NCI-H524 treated with DMSO at 0.1 percent for 48 hours (cell line): ENCODE results near the gene ADRA2C.

ENCODE experiments used
- DNase-seq: peaks from one replicate; lab custom pipeline; 2025; lab: John Stamatoyannopoulos, UW

ADRA2C gene

GRCh38 chr4:3766036-3766784 lies at the start of gene ADRA2C:
Gene ADRA2C (plus strand): TSS chr4:3766385. CDS start chr4:3766607, 222 bp downstream.
- no peak for DNase-seq

DNA sequence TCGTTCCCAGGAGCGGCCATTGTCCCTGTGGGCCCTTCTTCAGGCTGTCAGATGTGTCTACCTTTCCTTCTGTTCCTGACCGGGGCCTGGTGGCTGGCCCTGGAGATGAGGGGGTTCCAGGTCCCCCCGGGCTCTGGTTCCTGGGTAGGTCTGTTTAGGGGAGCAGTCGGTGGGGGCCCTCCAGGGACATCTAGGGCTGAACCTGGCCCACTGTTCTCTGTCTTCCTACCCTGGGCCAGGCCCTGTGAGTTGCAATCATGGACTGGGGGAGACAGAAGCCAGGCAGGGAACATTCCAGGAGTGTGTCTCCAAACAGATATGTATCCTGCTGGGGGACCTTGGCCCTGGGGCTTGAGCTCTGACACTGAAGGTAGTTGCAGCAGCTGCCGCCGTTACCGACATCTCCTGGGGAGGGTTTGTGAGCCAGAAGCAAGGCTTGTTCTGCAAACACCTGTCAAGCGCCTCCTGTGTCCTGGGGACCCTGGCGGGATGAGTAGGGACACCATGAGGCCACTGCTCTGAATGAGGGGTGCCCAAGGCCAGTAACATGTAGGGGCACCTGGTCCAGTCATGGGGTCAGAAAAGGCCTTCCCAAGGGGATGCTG lies 49.5 kb upstream of the ADRA2C start:
- no peak for DNase-seq

- no peak for DNase-seq
Measured at GRCh38 chr4:3717241-3717640, 48.9 kb upstream of the ADRA2C start.

GRCh38 chr4:3718462-3718861 lies 47.7 kb upstream of the ADRA2C start:
- no peak for DNase-seq

- DNase-seq: no peak
Measured at GRCh38 chr4:3719191-3719590, 47.0 kb upstream of the ADRA2C start.

- DNase-seq: no peak
Measured at GRCh38 chr4:3719836-3720235, 46.3 kb upstream of the ADRA2C start.

DNA sequence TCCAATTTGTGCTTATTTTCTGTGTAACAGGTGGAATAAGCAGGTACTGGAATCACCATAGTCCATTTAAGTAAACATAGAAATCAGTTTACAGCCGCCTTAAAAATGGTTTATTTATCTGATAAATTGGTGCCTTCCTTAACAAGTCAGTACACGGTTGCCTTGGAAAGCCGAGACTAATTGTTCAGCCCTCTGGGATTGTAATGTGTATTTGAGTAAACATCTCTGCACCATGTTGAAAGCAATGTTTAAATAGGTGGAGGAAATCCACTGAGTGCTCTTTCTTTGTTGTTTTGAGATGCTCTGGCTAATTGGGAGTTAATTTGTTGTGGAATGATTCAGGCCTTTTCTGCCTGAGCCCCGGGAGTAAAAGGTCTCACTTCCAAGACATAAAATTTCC lies 45.7 kb upstream of the ADRA2C start:
- no peak for DNase-seq

GRCh38 chr4:3721186-3721585 lies 45.0 kb upstream of the ADRA2C start:
- no peak for DNase-seq

GRCh38 chr4:3721627-3722026 lies 44.6 kb upstream of the ADRA2C start:
- no peak for DNase-seq

DNA sequence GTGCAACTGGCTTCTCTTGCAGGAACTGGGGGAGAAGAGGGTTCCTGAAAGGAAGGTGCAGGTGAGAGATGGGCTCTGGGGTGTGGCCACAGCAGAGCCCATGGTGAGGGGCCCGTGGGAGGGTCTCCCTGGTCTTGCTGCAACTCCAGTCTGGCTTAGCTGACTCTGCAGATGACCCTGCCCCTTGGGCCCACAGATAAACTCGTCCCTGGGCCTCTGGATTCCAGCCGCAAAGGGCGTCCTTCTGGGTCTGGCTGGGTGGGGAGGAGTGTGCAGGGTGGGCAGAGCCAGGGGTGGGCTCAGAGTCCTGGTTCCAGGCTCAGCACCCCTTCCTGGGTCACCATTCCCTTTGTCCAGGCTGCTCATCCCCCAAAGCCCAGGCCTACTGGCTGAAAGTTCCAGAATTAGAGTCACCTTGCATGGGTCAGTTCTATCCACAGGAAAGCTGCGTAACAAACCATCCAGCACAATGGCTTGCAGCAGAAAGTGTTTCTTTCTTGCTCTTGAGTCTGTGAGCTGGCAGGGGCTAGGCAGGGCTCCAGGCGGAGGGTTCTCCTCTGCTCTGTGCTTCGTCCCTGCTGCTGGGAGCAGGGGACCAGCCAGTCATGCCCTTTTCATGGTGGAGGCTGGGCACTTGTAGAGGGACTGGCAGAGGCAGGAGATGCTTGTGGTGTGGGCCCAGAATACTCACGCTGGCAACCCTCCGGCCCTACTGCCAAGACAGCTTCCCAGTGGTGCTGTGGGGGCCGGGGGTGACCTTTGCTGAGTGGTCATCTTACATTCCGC lies 43.5 kb upstream of the ADRA2C start:
- no peak for DNase-seq

DNA sequence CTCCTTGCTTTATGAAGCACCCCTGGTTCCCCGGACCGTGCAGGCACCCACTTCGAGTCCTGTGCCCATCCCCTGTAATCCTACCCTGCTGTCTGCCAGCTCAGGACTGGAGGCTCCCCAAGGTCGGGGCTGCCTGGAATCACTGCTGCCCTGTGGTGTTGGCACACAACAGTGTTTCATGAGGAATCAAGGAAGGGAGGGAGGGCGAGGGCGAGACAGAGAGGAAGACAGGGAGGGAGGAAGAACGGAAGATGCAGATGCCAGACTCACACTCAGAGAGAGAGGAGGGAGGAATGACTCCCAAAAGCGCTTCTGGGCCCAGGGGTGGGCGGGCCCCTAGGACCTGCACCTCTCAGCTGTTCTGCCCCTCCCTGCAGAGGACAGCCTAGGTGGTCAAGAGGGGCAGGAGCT lies 42.9 kb upstream of the ADRA2C start:
- no peak for DNase-seq

DNA sequence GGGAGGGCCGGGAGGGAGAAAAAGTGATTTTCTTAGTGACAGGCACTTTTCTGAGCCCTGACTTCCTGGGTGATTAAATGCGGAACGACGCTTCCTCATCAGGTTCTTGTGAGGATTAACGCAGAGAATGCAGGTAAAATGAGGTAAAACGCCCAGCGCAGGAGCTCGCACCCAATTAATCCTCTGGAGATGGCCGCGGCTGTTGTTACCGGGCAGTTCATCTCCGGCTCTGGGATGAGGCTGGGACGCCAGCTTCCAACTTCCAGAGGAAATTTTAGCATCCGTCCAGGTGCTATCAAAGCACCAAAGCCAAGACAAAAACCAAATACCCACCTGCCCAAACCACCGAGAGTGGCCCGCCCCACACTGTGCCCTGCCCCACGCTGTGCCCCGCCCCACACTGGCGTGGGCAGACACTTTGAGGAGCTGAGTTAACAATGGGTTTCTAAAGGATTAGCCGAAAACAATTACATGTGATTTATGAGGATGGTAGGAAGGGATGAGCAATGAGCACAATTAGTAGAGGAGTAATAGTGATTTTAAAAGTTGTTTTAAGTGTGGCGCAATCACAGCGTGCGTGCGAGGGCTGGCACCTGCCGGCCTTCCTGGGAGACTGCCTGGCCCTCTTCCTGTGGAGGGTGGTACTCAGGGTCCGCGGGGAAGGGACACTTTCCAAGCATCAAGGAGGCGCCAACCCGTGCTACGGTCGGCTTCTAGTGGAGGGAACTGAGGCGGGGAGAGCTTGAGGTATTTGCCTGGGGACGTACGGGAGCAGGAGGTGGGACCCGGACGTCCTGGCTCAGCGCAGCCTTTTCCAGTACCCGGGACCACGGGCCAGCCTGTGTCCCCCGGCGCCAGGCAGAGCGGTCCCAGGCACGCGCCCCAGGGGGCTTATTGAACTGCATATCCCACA lies 41.6 kb upstream of the ADRA2C start:
- no peak for DNase-seq

- no peak for DNase-seq
Measured at GRCh38 chr4:3725936-3726870, 40.0 kb upstream of the ADRA2C start.

DNA sequence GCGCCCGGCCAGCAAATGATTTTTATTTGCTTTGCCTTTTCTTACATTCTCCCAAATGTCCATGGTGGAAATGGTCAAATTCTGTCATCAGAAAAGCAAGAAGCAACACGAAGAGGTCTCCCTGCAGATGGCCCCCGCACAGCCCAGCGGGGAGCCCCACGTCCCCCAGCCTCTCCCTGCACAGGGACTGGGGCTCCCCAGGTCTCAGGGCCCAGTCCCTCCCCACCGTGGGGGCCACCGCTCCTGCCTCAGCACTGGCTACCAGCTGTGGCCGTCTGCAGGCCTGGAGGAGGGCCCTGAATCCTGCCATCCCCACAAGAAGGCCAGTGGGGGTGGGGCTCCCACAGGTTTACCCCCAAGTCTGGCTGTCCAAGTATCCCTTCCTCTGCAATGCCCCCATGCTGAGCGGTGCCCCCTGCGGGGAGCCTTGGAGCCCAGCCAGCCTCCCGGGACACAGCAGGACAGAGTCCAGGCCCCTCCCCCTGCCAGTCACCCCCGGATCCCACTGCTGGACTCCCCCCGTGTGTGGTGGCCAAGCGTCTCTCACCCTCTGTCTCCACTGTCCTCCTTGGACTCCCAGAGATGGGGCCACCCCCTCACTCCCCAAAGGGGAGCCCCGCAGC lies 38.2 kb upstream of the ADRA2C start:
- DNase-seq: no peak

DNA sequence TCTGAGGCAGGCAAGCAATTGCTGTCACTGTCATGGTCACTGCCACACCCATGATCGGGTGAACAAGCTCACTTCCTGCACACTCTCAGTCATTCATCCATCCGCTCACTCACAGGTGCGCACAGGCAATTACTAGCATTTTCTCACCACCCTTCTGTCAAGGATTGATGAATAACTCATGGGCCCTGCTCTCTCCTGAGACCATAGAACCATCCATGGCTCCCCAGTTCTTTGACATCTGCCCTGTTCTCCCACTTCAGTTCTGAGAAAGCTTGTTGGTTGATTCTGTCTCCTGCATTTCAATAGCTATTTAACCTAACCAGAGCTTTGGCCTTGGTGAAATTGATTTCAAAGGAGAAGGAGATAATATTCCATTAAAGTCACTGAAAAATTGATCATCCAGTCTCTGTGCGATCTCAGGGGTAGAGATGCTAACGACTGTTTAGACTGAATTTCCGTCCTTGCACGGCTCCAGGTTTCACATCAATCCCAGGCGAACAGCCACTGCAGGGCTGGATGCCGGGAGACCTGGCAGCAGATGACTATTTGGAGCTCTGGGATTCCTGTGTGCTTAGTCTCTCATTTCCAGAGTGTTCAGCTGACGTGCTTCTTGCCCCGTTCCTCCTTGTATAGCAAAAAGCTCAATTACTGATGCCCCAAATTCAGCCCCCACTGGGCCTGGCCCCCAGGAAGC lies 36.9 kb upstream of the ADRA2C start:
- no peak for DNase-seq

DNA sequence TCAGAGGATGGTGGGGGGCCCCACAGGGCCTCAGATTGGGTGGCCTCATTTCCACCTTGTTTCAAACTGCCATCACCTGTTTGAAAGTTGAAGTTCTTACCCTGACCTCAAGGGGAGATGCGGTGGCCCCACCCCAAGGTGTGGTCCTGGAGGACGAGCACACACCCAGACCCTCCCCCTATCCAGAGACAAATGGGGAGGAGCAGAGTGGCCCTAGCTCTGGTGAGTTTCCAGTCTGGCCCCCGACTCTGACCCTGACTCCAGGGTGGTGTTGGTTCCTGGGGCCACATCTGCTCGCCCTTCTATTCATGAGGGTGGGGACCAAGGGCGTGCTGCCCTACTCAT lies 36.3 kb upstream of the ADRA2C start:
- DNase-seq: no peak

DNA sequence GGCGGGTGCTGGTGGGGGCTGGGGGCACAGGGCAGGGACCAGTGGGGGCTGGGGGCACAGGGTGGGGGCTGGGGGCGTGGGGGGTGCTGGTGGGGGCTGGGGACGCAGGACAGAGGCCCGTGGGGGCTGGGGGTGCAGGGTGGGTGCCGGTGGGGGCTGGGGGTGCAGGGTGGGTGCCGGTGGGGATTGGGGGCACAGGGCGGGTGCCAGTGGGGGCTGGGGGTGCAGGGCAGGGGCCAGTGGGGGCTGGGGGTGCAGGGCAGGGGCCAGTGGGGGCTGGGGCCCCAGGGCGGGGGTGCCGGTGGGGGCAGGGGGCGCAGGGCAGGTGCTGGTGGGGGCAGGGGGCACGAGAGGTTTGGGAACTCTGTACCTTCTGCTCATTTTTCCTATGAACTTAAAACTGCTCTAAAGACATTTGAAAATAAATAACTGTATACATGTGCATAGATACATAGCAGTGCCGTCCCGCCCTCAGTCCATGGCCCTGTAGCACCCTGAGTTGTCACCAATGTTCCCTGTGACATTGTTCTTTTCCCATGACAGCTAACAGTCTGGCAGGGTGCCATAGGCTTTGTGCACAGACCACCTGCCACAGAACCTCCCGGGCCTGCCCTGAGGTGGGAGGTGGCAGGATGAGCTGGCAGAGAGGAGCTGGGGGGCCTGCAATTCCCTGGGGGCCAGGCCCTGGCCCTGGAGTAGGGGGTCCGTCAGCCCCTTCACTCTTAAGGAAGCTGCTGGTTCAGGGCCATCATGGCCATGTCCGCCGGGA lies 35.6 kb upstream of the ADRA2C start:
- DNase-seq: peak; percentile 1

GRCh38 chr4:3732076-3733028 lies 33.8 kb upstream of the ADRA2C start:
- DNase-seq: no peak
